HG03280 (cell line): Measurements from ENCODE around the gene GAREM2.

Experiments
- ATAC-seq: cut with Tn5 transposase; IDR thresholded peaks from one replicate; pipeline ENCODE4 v1.9.1; 2021; ENCODE audit warnings: mild to moderate bottlenecking, moderate library complexity; ENCODE audit not compliant: unreplicated experiment

Gene GAREM2

DNA sequence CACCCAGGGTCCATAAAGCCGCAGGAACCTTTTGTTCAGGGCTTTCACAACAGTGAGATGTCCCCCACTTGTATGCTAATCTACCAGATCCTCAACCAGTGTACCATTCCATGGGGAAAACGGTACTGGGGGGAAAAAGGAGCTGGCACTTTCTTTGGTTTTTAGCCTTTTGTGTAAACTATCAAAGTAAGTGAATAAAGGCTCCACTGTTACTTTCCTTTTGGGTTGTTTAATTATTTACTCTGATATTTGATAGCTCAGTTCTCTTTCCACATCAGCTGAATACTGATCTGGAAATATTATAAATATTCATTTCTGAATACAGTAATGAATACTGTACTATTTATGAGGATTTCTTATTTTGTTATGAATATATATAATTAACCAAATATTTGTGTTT, 51.2 kb downstream of the GAREM2 start:
- ATAC-seq = no peak

DNA sequence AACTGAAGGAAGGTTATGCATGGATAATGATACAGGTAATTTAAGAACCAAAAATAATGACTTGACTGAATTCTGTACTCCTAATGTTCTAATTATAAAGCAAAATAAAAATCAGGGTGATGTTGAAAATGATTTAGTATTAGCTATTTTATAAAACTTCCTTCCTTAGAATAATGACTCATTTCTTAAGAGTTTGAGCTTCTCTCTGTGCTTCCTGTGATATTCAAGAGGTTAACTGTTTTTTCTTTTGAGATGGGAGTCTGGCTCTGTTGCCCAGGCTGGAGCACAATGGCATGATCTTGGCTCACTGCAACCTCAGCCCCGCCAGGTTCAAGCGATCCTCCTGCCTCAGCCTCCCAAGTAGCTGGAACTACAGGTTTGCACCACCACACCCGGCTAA, 56.7 kb downstream of the GAREM2 start:
- ATAC-seq = no peak

DNA sequence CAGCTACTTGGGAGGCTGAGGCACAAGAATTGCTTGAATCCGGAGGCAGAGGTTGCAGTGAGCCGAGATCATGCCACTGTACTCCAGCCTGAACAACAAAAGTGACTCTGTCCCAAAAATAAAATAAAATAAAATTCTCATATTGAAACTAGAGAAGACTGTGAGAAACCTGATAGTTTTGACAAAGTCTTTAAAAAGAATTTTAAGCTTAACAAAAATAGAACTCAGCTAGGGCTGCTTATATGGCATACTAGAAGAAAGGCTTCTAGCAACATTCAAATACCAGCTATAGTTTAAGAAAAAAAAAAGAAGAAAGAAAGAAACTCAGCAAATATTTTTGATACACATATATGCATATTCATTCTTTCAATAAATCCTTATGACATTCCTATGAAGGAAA, 57.9 kb downstream of the GAREM2 start:
- no peak for ATAC-seq

DNA sequence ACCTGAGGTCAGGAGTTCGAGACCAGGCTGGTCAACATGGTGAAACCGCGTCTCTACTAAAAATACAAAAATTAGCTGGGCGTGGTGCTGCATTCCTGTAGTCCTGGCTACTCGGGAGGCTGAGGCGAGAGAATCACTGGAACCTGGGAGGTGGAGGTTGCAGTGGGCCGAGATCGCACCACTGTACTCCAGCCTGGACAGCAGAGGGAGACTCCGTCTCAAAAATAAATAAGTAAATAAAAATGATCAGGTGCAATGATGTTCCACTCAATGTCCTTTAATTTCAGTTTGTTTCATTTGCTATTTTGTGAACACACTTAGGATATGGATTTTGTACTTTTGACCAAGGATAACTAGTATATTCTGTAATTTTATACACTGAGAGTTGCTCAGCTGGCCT, 62.2 kb downstream of the GAREM2 start:
- ATAC-seq = no peak

DNA sequence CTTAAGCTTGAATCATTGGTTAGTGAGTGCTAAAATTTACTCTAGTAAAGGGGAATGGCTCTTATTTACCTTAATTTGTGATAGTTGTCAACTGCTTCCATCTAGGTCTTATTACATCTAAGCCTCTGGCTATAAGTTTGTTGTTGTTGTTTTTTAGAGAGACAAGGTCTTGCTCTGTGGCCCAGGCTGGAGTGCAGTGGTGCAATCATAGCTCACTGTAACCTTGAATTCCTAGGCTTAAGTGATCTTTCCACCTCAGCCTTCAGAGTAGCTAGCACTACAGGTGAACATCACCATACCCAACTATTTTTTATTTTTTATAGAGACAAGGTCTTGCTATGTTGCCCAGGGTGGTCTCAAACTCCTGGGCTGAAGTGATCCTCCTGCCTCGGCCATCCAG, 65.0 kb downstream of the GAREM2 start:
- no peak for ATAC-seq

DNA sequence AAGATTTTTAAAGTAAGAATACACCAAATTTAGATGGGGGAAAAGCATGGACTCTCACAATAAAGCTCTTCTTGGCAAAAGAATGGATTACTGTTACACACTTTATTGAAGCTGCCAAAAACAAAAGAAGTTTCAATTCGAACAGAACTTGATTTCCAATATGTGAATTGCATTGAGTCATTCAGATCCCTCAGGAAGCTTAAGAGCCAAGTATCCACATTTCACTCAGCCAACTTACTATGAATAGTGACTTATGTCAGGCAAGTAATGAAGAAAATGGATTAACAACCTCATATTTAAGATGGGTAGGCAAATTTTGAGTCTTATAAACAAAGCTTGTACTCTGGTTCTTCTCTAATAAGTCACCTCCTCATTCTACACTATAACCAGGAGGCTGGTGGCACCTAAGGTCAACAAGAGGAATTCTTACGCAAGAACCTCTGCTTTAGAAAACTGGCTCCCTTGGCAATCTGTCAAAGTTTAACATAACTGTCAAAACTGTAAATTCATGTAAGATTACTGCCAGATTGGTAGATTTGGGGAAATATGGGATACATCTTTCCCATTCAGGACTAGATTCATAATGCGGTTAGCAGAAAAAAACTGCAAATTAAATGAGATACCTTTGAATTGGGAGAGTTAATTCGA, 65.5 kb downstream of the GAREM2 start:
- no peak for ATAC-seq
